ENCODE data around the gene VTI1A. TPM values are rescaled to one million over a fixed set of nuclear protein-coding genes. Genes with fewer than 3 reads are reported as not detected.

The VTI1A gene
- polyA plus RNA-seq, 1 experiment: 20.4 TPM

GRCh38 chr10:112791447-112791846, 344.4 kb downstream of the VTI1A start:
- Histone ChIP-seq H3K27me3 (ENCODE audit: control insufficient read depth, insufficient read depth, low read length) (no peaks in the 10 kb centered on the region), H3K4me3 (ENCODE audit: low read depth, low read length) (no peak overlapping the region), H3K9me3 (ENCODE audit: control insufficient read depth, insufficient read depth, low read length) (peaks cover 3% of the 10 kb centered on the region; the same call in 1 of the 2 replicates), H3K27ac (ENCODE audit: low read depth, low read length) (no peak overlapping the region)
- TF ChIP-seq CTCF (IDR thresholded peaks at IDR 0.05; ENCODE audit: low read depth, low read length): no peak
- ChIA-PET CTCF (no interaction called here), POLR2A (interaction anchor here (0.6 kb wide), 1 partner anchor 21 kb away, joined by 3 read pairs; no protein-coding TSS in a partner anchor)
- DNase-seq (ENCODE audit: low read depth, low spot score): no peak

GRCh38 chr10:112792487-112793201, 345.6 kb downstream of the VTI1A start:
- peak overlapping the region; percentile 17 for H3K4me3 ChIP-seq (ENCODE audit: low read depth, low read length)

GRCh38 chr10:112793202-112793921, 346.3 kb downstream of the VTI1A start:
- no peak for DNase-seq (ENCODE audit: low read depth, low spot score)
- H3K27me3 ChIP-seq (ENCODE audit: control insufficient read depth, insufficient read depth, low read length): no peaks in the 10 kb centered on the region
- ChIA-PET CTCF (interaction anchor here (1.3 kb wide), 1 partner anchor 17 kb away, joined by 3 read pairs; no protein-coding TSS in a partner anchor), POLR2A (no interaction called here)
- no peak for TF ChIP-seq CTCF (IDR thresholded peaks at IDR 0.05; ENCODE audit: low read depth, low read length)
- H3K27ac ChIP-seq (ENCODE audit: low read depth, low read length): no peak overlapping the region
- no peak overlapping the region; the same call in 1 of the 2 replicates for H3K4me3 ChIP-seq (ENCODE audit: low read depth, low read length)
- H3K9me3 ChIP-seq (ENCODE audit: control insufficient read depth, insufficient read depth, low read length): peaks cover 3% of the 10 kb centered on the region; the same call in 1 of the 2 replicates

More at GRCh38 chr10:112792487-112793201, 345.6 kb downstream of the VTI1A start:
- no peaks in the 10 kb centered on the region for H3K27me3 ChIP-seq (ENCODE audit: control insufficient read depth, insufficient read depth, low read length)
- no peak for DNase-seq (ENCODE audit: low read depth, low spot score)
- ChIA-PET CTCF (interaction anchor here (0.6 to 1.3 kb wide), 2 partner anchors 16 to 227 kb away, joined by 3 read pairs; no protein-coding TSS in a partner anchor), POLR2A (no interaction called here)
- TF ChIP-seq CTCF (IDR thresholded peaks at IDR 0.05; ENCODE audit: low read depth, low read length): no peak
- peaks cover 3% of the 10 kb centered on the region; the same call in 1 of the 2 replicates for H3K9me3 ChIP-seq (ENCODE audit: control insufficient read depth, insufficient read depth, low read length)
- no peak overlapping the region for H3K27ac ChIP-seq (ENCODE audit: low read depth, low read length)

GRCh38 chr10:112794201-112794600, 347.2 kb downstream of the VTI1A start:
- H3K27me3 ChIP-seq (ENCODE audit: control insufficient read depth, insufficient read depth, low read length): no peaks in the 10 kb centered on the region
- TF ChIP-seq CTCF (IDR thresholded peaks at IDR 0.05; ENCODE audit: low read depth, low read length): no peak
- H3K4me3 ChIP-seq (ENCODE audit: low read depth, low read length): no peak overlapping the region
- H3K9me3 ChIP-seq (ENCODE audit: control insufficient read depth, insufficient read depth, low read length): peaks cover 3% of the 10 kb centered on the region; the same call in 1 of the 2 replicates
- no peak overlapping the region for H3K27ac ChIP-seq (ENCODE audit: low read depth, low read length)
- ChIA-PET POLR2A (no interaction called here), CTCF (interaction anchor here (1.3 kb wide), 1 partner anchor 18 kb away, joined by 3 read pairs; no protein-coding TSS in a partner anchor)
- DNase-seq (ENCODE audit: low read depth, low spot score): no peak
